DMS79 (cell line): ENCODE data around the gene PNO1.
"Not testable (repeated sequence)": the region's sequence is repeated elsewhere in the genome, so short reads cannot be mapped to it uniquely, and the experiment has no call there.

ENCODE experiments used
- DNase-seq: peaks from one replicate; lab custom pipeline; 2025; lab: John Stamatoyannopoulos, UW

PNO1 gene

GRCh38 chr2:68157002-68157401, 686 bp upstream of the PNO1 start:
- DNase-seq, result no peak

GRCh38 chr2:68158134-68158447, 403 bp downstream of the PNO1 start:
- DNase-seq, result no peak

GRCh38 chr2:68163641-68164040, 6.0 kb downstream of the PNO1 start:
- no peak for DNase-seq

GRCh38 chr2:68167186-68167585, 9.5 kb downstream of the PNO1 start:
- DNase-seq, result no peak

- DNase-seq, result no peak
These were observed 11.6 kb downstream of the PNO1 start for GRCh38 chr2:68169308-68169707.

- DNase-seq, result no peak
These were observed 13.5 kb downstream of the PNO1 start for GRCh38 chr2:68171146-68171545.

- no peak for DNase-seq
These were observed 14.0 kb downstream of the PNO1 start for GRCh38 chr2:68171684-68172083.

- DNase-seq, result no peak
These were observed 14.8 kb downstream of the PNO1 start for GRCh38 chr2:68172521-68172920.

- no peak for DNase-seq
These were observed 15.5 kb downstream of the PNO1 start for GRCh38 chr2:68172990-68173700.

- DNase-seq, result not testable (repeated sequence)
These were observed 17.5 kb downstream of the PNO1 start for GRCh38 chr2:68175210-68175609.

- no peak for DNase-seq
These were observed 19.0 kb downstream of the PNO1 start for GRCh38 chr2:68176657-68177056.

- DNase-seq, result no peak
These were observed 19.9 kb downstream of the PNO1 start for GRCh38 chr2:68177541-68177940.

- no peak for DNase-seq
These were observed 20.7 kb downstream of the PNO1 start for GRCh38 chr2:68178432-68178831.

GRCh38 chr2:68178954-68179627, 21.4 kb downstream of the PNO1 start:
- DNase-seq, result no peak

- no peak for DNase-seq
These were observed 25.2 kb downstream of the PNO1 start for GRCh38 chr2:68182902-68183301.

- DNase-seq, result no peak
These were observed 28.0 kb downstream of the PNO1 start for GRCh38 chr2:68185541-68186164.

- no peak for DNase-seq
These were observed 29.6 kb downstream of the PNO1 start for GRCh38 chr2:68187329-68187728.

GRCh38 chr2:68188831-68189230, 31.1 kb downstream of the PNO1 start:
- DNase-seq, result no peak

- DNase-seq, result no peak
These were observed 32.5 kb downstream of the PNO1 start for GRCh38 chr2:68189991-68190784.

- no peak for DNase-seq
These were observed 33.5 kb downstream of the PNO1 start for GRCh38 chr2:68190991-68191731.

- DNase-seq, result no peak
These were observed 35.5 kb downstream of the PNO1 start for GRCh38 chr2:68193144-68193543.

GRCh38 chr2:68193787-68194372, 36.2 kb downstream of the PNO1 start:
- DNase-seq, result no peak
